ENCODE data around the gene RASAL2. TPM values are rescaled to one million over a fixed set of nuclear protein-coding genes. Genes with fewer than 3 reads are reported as not detected.
"Not testable (repeated sequence)": the region's sequence is repeated elsewhere in the genome, so short reads cannot be mapped to it uniquely, and the experiment has no call there.

Gene RASAL2
- total RNA-seq, 4 donors from 2014 or later, result 17.0 to 27.4 (median 20.2) TPM

DNA sequence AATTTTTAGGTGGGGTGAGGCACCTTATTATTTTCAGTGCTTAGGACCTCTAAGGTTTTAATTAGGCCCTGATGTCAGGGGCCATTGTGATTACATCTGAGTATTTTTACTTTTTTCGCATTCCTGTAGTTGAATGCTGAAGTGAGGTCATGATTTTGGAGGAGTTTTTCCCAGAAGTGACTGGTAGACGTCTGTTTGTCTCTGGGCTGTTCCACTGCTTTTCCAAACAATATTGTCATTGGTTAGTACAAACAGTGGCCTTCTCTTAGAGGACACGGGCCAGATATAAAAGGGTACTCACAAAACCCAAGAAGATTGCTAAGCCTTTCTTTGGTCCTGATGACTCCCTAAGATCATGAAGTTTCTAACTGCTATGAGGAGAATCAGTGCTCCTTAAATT, 7.6 kb upstream of the RASAL2 start:
- TF ChIP-seq POLR2A (IDR thresholded peaks at IDR 0.05) (no peak), EP300 (IDR thresholded peaks at IDR 0.05) (no peak), POLR2AphosphoS5 (IDR thresholded peaks at IDR 0.05) (no peak)
- TF ChIP-seq, protein P1, sequence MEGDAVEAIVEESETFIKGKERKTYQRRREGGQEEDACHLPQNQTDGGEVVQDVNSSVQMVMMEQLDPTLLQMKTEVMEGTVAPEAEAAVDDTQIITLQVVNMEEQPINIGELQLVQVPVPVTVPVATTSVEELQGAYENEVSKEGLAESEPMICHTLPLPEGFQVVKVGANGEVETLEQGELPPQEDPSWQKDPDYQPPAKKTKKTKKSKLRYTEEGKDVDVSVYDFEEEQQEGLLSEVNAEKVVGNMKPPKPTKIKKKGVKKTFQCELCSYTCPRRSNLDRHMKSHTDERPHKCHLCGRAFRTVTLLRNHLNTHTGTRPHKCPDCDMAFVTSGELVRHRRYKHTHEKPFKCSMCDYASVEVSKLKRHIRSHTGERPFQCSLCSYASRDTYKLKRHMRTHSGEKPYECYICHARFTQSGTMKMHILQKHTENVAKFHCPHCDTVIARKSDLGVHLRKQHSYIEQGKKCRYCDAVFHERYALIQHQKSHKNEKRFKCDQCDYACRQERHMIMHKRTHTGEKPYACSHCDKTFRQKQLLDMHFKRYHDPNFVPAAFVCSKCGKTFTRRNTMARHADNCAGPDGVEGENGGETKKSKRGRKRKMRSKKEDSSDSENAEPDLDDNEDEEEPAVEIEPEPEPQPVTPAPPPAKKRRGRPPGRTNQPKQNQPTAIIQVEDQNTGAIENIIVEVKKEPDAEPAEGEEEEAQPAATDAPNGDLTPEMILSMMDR (IDR thresholded peaks at IDR 0.05), result no peak
- Histone ChIP-seq H3K27me3 (no peaks in the 10 kb centered on the region), H3K9me3 (no peaks in the 10 kb centered on the region), H3K36me3 (no peaks in the 10 kb centered on the region), H3K27ac (no peak overlapping the region), H3K4me1 (no peaks in the 10 kb centered on the region), H3K4me3 (no peak overlapping the region)
- ATAC-seq, result no peak
- WGBS, 2 donors (ENCODE audit: low coverage in 1 of 2), result 58 to 75% methylated on average over 2 to 3 of the region's 3 CpGs

DNA sequence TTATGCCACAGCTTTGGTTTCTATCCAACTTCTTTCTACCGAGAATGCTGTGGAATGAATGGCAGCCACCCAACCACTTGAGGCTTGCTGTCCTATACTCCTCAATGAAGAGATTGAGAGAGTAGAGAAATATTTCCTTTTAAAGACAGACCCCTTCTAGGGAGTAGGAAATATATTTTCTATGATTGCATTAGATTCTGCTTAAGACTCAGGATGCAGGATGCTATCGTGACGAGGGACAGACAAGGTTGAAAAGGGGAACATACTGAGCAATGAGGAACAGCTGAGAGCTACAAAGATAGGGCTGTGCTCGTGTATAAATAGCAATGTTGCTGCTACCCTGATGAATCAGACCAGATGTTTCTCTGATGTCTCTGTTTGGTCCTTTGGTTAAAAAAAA, 7.1 kb upstream of the RASAL2 start:
- no peaks in the 10 kb centered on the region for H3K9me3 ChIP-seq
- H3K4me3 ChIP-seq, result no peak overlapping the region
- no peak overlapping the region for H3K27ac ChIP-seq
- TF ChIP-seq POLR2AphosphoS5 (IDR thresholded peaks at IDR 0.05) (no peak), POLR2A (IDR thresholded peaks at IDR 0.05) (no peak), EP300 (IDR thresholded peaks at IDR 0.05) (no peak)
- TF ChIP-seq, protein P1 (IDR thresholded peaks at IDR 0.05), result no peak
- H3K36me3 ChIP-seq, result no peaks in the 10 kb centered on the region
- H3K27me3 ChIP-seq, result no peaks in the 10 kb centered on the region
- 21 to 57% methylated on average over 4 of the region's 4 CpGs for WGBS, 2 donors (ENCODE audit: low coverage in 1 of 2)
- no peaks in the 10 kb centered on the region for H3K4me1 ChIP-seq
- ATAC-seq, result no peak

DNA sequence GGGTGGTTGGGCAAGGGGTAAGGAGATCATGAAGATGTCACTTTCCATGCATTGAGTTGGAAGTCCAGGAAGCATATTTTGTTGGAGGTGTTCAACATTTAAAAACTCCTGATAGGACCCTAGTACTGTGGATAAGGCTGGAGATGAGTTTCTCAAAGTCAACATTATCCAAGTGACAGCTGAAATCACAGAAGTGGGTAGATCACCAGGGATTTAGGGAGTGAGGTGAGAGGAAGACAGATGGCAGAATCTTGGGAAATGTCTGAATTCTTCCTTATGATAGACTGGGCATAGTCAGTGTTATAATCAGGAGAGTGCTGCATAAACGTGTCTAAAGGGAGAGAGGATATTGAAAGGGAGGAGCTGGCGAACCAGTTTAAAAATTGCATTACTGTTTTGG, 5.3 kb upstream of the RASAL2 start:
- 81 to 100% methylated on average over 1 to 2 of the region's 2 CpGs for WGBS, 2 donors (ENCODE audit: low coverage in 1 of 2)
- TF ChIP-seq EP300 (IDR thresholded peaks at IDR 0.05) (no peak), POLR2A (IDR thresholded peaks at IDR 0.05) (no peak), POLR2AphosphoS5 (IDR thresholded peaks at IDR 0.05) (no peak)
- TF ChIP-seq, protein P1 (IDR thresholded peaks at IDR 0.05), result no peak
- Histone ChIP-seq H3K4me3 (no peak overlapping the region), H3K4me1 (peaks cover 0 to 13% (median 0%) of the 10 kb centered on the region in 3 donors), H3K9me3 (no peaks in the 10 kb centered on the region), H3K27me3 (no peaks in the 10 kb centered on the region), H3K36me3 (no peaks in the 10 kb centered on the region), H3K27ac (no peak overlapping the region)
- ATAC-seq, result no peak

DNA sequence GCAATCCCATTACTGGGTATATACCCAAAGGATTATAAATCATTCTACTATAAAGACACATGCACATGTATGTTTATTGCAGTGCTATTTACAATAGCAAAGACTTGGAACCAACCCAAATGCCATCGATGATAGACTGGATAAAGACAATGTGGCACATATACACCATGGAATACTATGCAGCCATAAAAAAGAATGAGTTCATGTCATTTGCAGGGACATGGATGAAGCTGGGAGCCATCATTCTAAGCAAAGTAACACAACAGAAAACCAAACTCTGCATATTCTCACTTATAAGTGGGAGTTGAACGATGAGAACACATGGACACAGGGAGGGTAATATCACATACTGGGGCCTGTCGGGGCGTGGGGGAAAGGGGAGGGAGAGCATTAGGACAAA, 2.5 kb upstream of the RASAL2 start:
- H3K4me3 ChIP-seq, H3K9me3 ChIP-seq, ATAC-seq, H3K27ac ChIP-seq, H3K27me3 ChIP-seq, H3K36me3 ChIP-seq: not testable (repeated sequence)
- WGBS, 2 donors (ENCODE audit: low coverage in 1 of 2), result 92 to 100% methylated on average over 1 to 2 of the region's 4 CpGs
- peaks cover 0 to 30% (median 0%) of the 10 kb centered on the region in 3 donors for H3K4me1 ChIP-seq

DNA sequence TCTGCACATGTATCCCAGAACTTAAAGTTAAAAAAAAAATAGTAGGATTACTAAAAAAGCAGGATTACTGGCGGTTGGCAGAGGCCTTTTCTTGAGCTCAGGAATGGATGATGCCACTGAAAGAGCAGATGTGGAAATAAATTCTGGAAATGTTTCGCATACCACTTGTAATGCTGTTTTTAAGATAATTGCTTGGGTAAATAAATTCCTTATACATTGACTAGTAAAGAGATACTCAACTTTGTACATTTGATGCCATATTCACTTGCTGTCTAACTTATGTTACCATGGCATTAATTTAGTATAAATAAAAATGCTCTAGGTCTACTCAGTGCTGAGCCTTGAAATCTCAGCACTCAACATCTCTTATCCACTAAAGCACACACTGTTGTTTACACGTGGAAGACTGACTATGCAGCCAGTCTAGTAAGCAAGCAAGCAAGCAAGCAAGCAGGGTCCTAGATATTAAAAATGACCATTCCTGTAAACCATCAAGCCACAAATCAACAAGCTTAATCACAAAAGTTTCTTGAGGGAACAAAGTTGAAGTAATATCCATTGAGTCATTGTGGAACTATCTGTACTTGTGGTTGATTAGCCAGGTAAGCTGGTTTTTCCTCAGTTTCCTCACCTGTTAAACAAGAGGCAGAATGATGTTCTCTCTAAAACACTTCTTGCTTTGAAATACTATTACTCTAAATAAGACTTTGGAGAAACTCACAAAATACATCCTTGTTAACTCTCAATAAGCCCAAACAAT, 1.7 kb upstream of the RASAL2 start:
- peaks cover 0 to 32% (median 0%) of the 10 kb centered on the region in 3 donors for H3K4me1 ChIP-seq
- no peaks in the 10 kb centered on the region for H3K27me3 ChIP-seq
- no peaks in the 10 kb centered on the region for H3K36me3 ChIP-seq
- WGBS, 2 donors (ENCODE audit: low coverage in 1 of 2), result 77 to 79% methylated on average over 3 of the region's 3 CpGs
- TF ChIP-seq POLR2AphosphoS5 (IDR thresholded peaks at IDR 0.05) (no peak), EP300 (IDR thresholded peaks at IDR 0.05) (no peak), POLR2A (IDR thresholded peaks at IDR 0.05) (no peak)
- TF ChIP-seq, protein P1 (IDR thresholded peaks at IDR 0.05), result no peak
- H3K9me3 ChIP-seq, result no peaks in the 10 kb centered on the region
- no peak for ATAC-seq
- no peak overlapping the region for H3K4me3 ChIP-seq
- no peak overlapping the region for H3K27ac ChIP-seq
